HL-60 (cell line): ENCODE measurements around the gene CCDC92.

Experiments used
- DNase-seq, 2 experiments: peaks; one replicate each; pipeline ENCODE4 v3.0.0-alpha.2; 2010 to 2020; ENCODE audit warnings: low read depth in 1 of 2, low spot score in 1 of 2
- H3K27ac ChIP-seq: fragments of 250-450 bp; sonication (Bioruptor Pico); replicated peaks from 2 replicates; pipeline ENCODE4 v1.5.1; 2020; ENCODE audit warnings: mild to moderate bottlenecking, moderate library complexity
- H3K27me3 ChIP-seq: fragments of 250-450 bp; sonication (Bioruptor Pico); 2 replicates; pipeline ENCODE4 v1.5.1; 2021; ENCODE audit warnings: mild to moderate bottlenecking, moderate library complexity; ENCODE audit not compliant: insufficient read depth, poor library complexity, severe bottlenecking
- H3K4me3 ChIP-seq: replicated peaks from 2 replicates; pipeline ENCODE4 v1.5.1; 2011; ENCODE audit warnings: mild to moderate bottlenecking, control low read depth, low read length; ENCODE audit not compliant: insufficient read depth
- GABPA ChIP-seq: IDR thresholded peaks from 2 replicates; pipeline ENCODE4 v1.6.1; 2012; ENCODE audit warnings: low read depth
- POLR2AphosphoS5 ChIP-seq: IDR thresholded peaks from 2 replicates; pipeline ENCODE4 v1.6.1; 2012; ENCODE audit warnings: low read depth
- REST ChIP-seq: IDR thresholded peaks from 2 replicates; pipeline ENCODE4 v1.6.1; 2012; ENCODE audit warnings: low read depth; ENCODE audit not compliant: insufficient replicate concordance
- SPI1 ChIP-seq: IDR thresholded peaks from 2 replicates; pipeline ENCODE4 v1.6.1; 2012; ENCODE audit warnings: low read depth, mild to moderate bottlenecking, borderline replicate concordance
- TF ChIP-seq, protein P1 (sequence below): IDR thresholded peaks from one replicate; pipeline ENCODE4 v1.5.1; 2011; ENCODE audit warnings: low read length, control low read depth, inconsistent platforms; ENCODE audit not compliant: insufficient read depth

The CCDC92 gene

GRCh38 chr12:124004233-124004875 lies 31.7 kb upstream of the CCDC92 start:
- DNase-seq = no peak
- Histone ChIP-seq H3K27me3 (no peaks in the 10 kb centered on the region), H3K27ac (no peak overlapping the region), H3K4me3 (no peak overlapping the region)
- TF ChIP-seq REST (no peak), POLR2AphosphoS5 (no peak), SPI1 (no peak), GABPA (no peak)
- TF ChIP-seq, protein P1, sequence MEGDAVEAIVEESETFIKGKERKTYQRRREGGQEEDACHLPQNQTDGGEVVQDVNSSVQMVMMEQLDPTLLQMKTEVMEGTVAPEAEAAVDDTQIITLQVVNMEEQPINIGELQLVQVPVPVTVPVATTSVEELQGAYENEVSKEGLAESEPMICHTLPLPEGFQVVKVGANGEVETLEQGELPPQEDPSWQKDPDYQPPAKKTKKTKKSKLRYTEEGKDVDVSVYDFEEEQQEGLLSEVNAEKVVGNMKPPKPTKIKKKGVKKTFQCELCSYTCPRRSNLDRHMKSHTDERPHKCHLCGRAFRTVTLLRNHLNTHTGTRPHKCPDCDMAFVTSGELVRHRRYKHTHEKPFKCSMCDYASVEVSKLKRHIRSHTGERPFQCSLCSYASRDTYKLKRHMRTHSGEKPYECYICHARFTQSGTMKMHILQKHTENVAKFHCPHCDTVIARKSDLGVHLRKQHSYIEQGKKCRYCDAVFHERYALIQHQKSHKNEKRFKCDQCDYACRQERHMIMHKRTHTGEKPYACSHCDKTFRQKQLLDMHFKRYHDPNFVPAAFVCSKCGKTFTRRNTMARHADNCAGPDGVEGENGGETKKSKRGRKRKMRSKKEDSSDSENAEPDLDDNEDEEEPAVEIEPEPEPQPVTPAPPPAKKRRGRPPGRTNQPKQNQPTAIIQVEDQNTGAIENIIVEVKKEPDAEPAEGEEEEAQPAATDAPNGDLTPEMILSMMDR = no peak

- Histone ChIP-seq H3K27ac (no peak overlapping the region), H3K4me3 (no peak overlapping the region), H3K27me3 (no peaks in the 10 kb centered on the region)
- no peak for TF ChIP-seq SPI1
- TF ChIP-seq, protein P1 = no peak
- TF ChIP-seq GABPA = no peak
- no peak for TF ChIP-seq POLR2AphosphoS5
- TF ChIP-seq REST = no peak
- no peak for DNase-seq
These were observed 30.0 kb upstream of the CCDC92 start for GRCh38 chr12:124002654-124003053.

- TF ChIP-seq REST (no peak), POLR2AphosphoS5 (no peak), GABPA (no peak), SPI1 (no peak)
- TF ChIP-seq, protein P1 = no peak
- Histone ChIP-seq H3K27ac (no peak overlapping the region), H3K4me3 (no peak overlapping the region), H3K27me3 (no peaks in the 10 kb centered on the region)
- DNase-seq = no peak
These were observed 29.5 kb upstream of the CCDC92 start for GRCh38 chr12:124002021-124002644.
